ENCODE results near the gene PDS5A. TPM values are rescaled to one million over a fixed set of nuclear protein-coding genes. Genes with fewer than 3 reads are reported as not detected.
"Not testable (repeated sequence)": the region's sequence is repeated elsewhere in the genome, so short reads cannot be mapped to it uniquely, and the experiment has no call there.

Gene PDS5A, protein sequence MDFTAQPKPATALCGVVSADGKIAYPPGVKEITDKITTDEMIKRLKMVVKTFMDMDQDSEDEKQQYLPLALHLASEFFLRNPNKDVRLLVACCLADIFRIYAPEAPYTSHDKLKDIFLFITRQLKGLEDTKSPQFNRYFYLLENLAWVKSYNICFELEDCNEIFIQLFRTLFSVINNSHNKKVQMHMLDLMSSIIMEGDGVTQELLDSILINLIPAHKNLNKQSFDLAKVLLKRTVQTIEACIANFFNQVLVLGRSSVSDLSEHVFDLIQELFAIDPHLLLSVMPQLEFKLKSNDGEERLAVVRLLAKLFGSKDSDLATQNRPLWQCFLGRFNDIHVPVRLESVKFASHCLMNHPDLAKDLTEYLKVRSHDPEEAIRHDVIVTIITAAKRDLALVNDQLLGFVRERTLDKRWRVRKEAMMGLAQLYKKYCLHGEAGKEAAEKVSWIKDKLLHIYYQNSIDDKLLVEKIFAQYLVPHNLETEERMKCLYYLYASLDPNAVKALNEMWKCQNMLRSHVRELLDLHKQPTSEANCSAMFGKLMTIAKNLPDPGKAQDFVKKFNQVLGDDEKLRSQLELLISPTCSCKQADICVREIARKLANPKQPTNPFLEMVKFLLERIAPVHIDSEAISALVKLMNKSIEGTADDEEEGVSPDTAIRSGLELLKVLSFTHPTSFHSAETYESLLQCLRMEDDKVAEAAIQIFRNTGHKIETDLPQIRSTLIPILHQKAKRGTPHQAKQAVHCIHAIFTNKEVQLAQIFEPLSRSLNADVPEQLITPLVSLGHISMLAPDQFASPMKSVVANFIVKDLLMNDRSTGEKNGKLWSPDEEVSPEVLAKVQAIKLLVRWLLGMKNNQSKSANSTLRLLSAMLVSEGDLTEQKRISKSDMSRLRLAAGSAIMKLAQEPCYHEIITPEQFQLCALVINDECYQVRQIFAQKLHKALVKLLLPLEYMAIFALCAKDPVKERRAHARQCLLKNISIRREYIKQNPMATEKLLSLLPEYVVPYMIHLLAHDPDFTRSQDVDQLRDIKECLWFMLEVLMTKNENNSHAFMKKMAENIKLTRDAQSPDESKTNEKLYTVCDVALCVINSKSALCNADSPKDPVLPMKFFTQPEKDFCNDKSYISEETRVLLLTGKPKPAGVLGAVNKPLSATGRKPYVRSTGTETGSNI (N-terminal part only)
- 36.4 TPM for polyA plus RNA-seq (2013, experiment 1 of 2)
- polyA plus RNA-seq (2013, experiment 2 of 2) = 36.7 TPM

DNA sequence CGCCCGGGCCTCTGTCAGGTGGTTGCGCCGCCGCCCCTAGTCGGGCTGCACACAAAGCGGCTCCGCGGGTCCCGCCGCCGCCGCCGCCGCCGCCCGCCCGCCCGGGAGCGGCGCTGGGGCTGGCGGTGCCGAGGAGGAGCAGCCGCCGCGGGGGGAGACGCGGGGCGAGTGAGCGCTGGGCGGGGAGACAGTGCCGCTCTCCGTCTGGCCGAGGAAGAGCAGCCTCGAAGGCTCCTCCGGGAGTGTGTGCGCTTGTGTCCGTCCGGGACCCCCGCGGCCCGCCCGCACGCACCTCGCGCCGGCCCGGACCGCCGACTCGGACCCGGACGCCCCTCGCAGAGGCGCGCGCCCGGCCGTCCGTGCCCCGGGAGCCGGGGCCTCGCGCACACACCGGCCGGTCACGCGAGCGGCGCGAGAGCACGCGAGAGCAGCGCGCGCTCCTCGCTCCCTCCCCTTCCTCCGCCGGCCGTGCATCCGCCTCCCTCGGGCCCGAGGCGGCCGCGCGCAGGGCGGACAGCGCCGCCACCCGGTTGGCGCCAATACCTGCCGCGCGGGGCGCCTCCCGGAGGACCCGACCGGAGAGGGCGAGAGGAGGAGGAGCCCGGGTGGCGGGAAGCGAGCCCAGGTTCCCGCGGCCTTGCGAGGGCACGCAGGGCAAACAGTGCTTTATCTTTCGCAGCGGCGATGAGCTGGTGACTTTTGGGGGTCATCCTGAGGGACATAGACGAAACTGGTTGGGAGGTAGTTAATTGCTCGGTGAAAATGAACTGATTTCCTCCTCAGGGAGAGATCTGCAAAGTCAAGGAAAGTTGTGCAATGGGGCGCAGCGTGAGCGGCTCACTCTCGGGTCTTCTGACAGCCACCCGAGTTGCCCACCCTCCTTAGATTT is at the start of gene PDS5A:
Gene PDS5A (minus strand): TSS at position 423 of the 889 bp plus-strand sequence. CDS start 1,334 bp downstream, outside the sequence.
- DNase-seq (ENCODE audit: low spot score) = peak; percentile 90
- Histone ChIP-seq H3K27me3 (ENCODE audit: control insufficient read depth in 3 of 3, insufficient read depth in 3 of 3, low read depth in 1 of 3, low read length in 3 of 3) (no peaks in the 10 kb centered on the region), H3K4me1 (ENCODE audit: control insufficient read depth in 2 of 2, insufficient read depth in 1 of 2, low read depth in 1 of 2, low read length in 2 of 2) (peaks cover 2 to 4% of the 10 kb centered on the region in 2 donors), H3K4me2 (ENCODE audit: insufficient read depth, low read length, poor library complexity, severe bottlenecking) (peak within 1 kb of the TSS; percentile 65), H3K4me3 (ENCODE audit: low read length in 2 of 2) (peak within 1 kb of the TSS; percentile 58 to 97), H3K9ac (ENCODE audit: low read depth, low read length, poor library complexity) (peak within 1 kb of the TSS; percentile 95), H2BK12ac (ENCODE audit: low read length) (no peak within 1 kb of the TSS), H3K18ac (ENCODE audit: low read length) (peak within 1 kb of the TSS; percentile 99), H2BK15ac (ENCODE audit: low read length) (no peak within 1 kb of the TSS), H3K36me3 (replicated peaks in 1 of 2; ENCODE audit: control insufficient read depth in 2 of 2, insufficient read depth in 2 of 2, low read length in 2 of 2) (peaks cover 14 to 35% of the 10 kb centered on the region in 2 donors), H2AFZ (ENCODE audit: low read length) (peak within 1 kb of the TSS; percentile 91), H2BK120ac (ENCODE audit: low read depth, low read length) (peak within 1 kb of the TSS; percentile 47), H3K4ac (ENCODE audit: low read length) (peak within 1 kb of the TSS; percentile 66), H3K27ac (replicated peaks; ENCODE audit: low read length) (peak within 1 kb of the TSS; percentile 90), H2BK5ac (ENCODE audit: low read length) (peak within 1 kb of the TSS; percentile 94), H3K23ac (ENCODE audit: low read depth, low read length, poor library complexity) (peak within 1 kb of the TSS; percentile 89), H2AK5ac (ENCODE audit: low read depth, low read length) (peak within 1 kb of the TSS; percentile 97), H4K8ac (ENCODE audit: low read depth, low read length) (peak within 1 kb of the TSS; percentile 65), H4K91ac (ENCODE audit: low read depth, low read length, poor library complexity) (no peak within 1 kb of the TSS), H3K79me1 (ENCODE audit: low read depth, low read length) (peaks cover 7% of the 10 kb centered on the region), H3K14ac (ENCODE audit: low read length) (peak within 1 kb of the TSS; percentile 71), H3K9me3 (replicated peaks in 1 of 2; ENCODE audit: control insufficient read depth in 2 of 2, insufficient read depth in 1 of 2, low read depth in 1 of 2, low read length in 2 of 2) (peaks cover 2 to 4% of the 10 kb centered on the region in 2 donors)
- no CpG with 5 or more reads among the region's 117 CpGs for WGBS, 2 donors (ENCODE audit: extremely low coverage in 2 of 2, insufficient read length in 2 of 2, insufficient replicate concordance in 1 of 2)

DNA sequence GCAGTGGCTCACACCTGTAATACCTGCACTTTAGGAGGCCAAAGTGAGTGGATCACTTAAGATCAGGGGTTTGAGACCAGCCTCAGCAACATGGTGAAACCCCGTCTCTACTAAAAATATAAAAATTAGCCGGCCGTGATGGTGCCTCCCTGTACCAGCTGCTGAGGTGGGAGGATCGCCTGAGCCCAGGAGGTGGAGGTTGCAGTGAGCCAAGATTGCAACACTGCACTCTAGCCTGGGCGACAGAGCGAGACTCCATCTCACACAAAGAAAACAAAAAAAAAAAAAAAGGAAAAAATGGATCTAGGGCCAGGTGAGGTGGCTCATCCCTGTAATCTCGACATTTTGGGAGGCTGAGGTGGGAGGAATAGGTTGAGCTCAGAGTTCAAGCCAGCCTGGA is 46.3 kb upstream of the PDS5A start:
- H3K36me3 ChIP-seq (replicated peaks in 1 of 2; ENCODE audit: control insufficient read depth in 2 of 2, insufficient read depth in 2 of 2, low read length in 2 of 2); H2BK5ac ChIP-seq (ENCODE audit: low read length); H2AFZ ChIP-seq (ENCODE audit: low read length); H2AK5ac ChIP-seq (ENCODE audit: low read depth, low read length); H3K27me3 ChIP-seq (ENCODE audit: control insufficient read depth in 3 of 3, insufficient read depth in 3 of 3, low read depth in 1 of 3, low read length in 3 of 3); H2BK120ac ChIP-seq (ENCODE audit: low read depth, low read length); H3K27ac ChIP-seq (replicated peaks; ENCODE audit: low read length); H3K18ac ChIP-seq (ENCODE audit: low read length); H3K4me2 ChIP-seq (ENCODE audit: insufficient read depth, low read length, poor library complexity, severe bottlenecking); H3K9me3 ChIP-seq (replicated peaks in 1 of 2; ENCODE audit: control insufficient read depth in 2 of 2, insufficient read depth in 1 of 2, low read depth in 1 of 2, low read length in 2 of 2); H3K79me1 ChIP-seq (ENCODE audit: low read depth, low read length); H3K4ac ChIP-seq (ENCODE audit: low read length); DNase-seq (ENCODE audit: low spot score); H3K4me3 ChIP-seq (ENCODE audit: low read length in 2 of 2); H3K14ac ChIP-seq (ENCODE audit: low read length); H3K4me1 ChIP-seq (ENCODE audit: control insufficient read depth in 2 of 2, insufficient read depth in 1 of 2, low read depth in 1 of 2, low read length in 2 of 2); H4K91ac ChIP-seq (ENCODE audit: low read depth, low read length, poor library complexity); H3K9ac ChIP-seq (ENCODE audit: low read depth, low read length, poor library complexity); H2BK12ac ChIP-seq (ENCODE audit: low read length); H2BK15ac ChIP-seq (ENCODE audit: low read length); H3K23ac ChIP-seq (ENCODE audit: low read depth, low read length, poor library complexity); H4K8ac ChIP-seq (ENCODE audit: low read depth, low read length): not testable (repeated sequence)
- WGBS, 2 donors (ENCODE audit: extremely low coverage in 2 of 2, insufficient read length in 2 of 2, insufficient replicate concordance in 1 of 2) = no CpG with 5 or more reads among the region's 7 CpGs

DNA sequence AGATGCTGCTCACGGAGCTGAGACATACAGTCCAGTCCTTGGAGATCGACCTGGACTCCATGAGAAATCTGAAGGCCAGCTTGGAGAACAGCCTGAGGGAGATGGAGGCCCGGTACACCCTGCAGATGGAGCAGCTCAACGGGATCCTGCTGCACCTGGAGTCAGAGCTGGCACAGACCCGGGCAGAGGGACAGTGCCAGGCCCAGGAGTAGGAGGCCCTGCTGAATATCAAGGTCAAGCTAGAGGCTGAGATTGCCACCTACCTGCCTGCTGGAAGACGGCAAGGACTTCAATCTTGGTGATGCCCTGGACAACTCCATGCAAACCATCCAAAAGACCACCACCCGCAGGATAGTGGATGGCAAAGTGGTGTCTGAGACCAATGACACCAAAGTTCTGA is 43.4 kb upstream of the PDS5A start:
- not testable (repeated sequence) for H3K4ac ChIP-seq (ENCODE audit: low read length); H3K9me3 ChIP-seq (replicated peaks in 1 of 2; ENCODE audit: control insufficient read depth in 2 of 2, insufficient read depth in 1 of 2, low read depth in 1 of 2, low read length in 2 of 2); H3K27me3 ChIP-seq (ENCODE audit: control insufficient read depth in 3 of 3, insufficient read depth in 3 of 3, low read depth in 1 of 3, low read length in 3 of 3); H3K79me1 ChIP-seq (ENCODE audit: low read depth, low read length); H3K18ac ChIP-seq (ENCODE audit: low read length); H2AFZ ChIP-seq (ENCODE audit: low read length); H3K14ac ChIP-seq (ENCODE audit: low read length); H3K36me3 ChIP-seq (replicated peaks in 1 of 2; ENCODE audit: control insufficient read depth in 2 of 2, insufficient read depth in 2 of 2, low read length in 2 of 2); H2AK5ac ChIP-seq (ENCODE audit: low read depth, low read length); H3K23ac ChIP-seq (ENCODE audit: low read depth, low read length, poor library complexity); H4K8ac ChIP-seq (ENCODE audit: low read depth, low read length); H3K4me2 ChIP-seq (ENCODE audit: insufficient read depth, low read length, poor library complexity, severe bottlenecking); H2BK5ac ChIP-seq (ENCODE audit: low read length); H2BK15ac ChIP-seq (ENCODE audit: low read length); H2BK120ac ChIP-seq (ENCODE audit: low read depth, low read length); H3K9ac ChIP-seq (ENCODE audit: low read depth, low read length, poor library complexity); H3K27ac ChIP-seq (replicated peaks; ENCODE audit: low read length); DNase-seq (ENCODE audit: low spot score); H4K91ac ChIP-seq (ENCODE audit: low read depth, low read length, poor library complexity); H2BK12ac ChIP-seq (ENCODE audit: low read length); H3K4me1 ChIP-seq (ENCODE audit: control insufficient read depth in 2 of 2, insufficient read depth in 1 of 2, low read depth in 1 of 2, low read length in 2 of 2)
- no CpG with 5 or more reads among the region's 7 CpGs for WGBS, 2 donors (ENCODE audit: extremely low coverage in 2 of 2, insufficient read length in 2 of 2, insufficient replicate concordance in 1 of 2)
- H3K4me3 ChIP-seq (ENCODE audit: low read length in 2 of 2) = peak overlapping the region in 1 of 2 donors; percentile 41
